A673 (cell line): ENCODE results near the gene TTLL11.

ENCODE experiments used
- CTCF ChIP-seq: fragments of 300-800, 200-600 bp; sonication (generic); conservative IDR thresholded peaks from 2 replicates; pipeline ENCODE4 v1.5.1; 2017; ENCODE audit warnings: low read depth, mild to moderate bottlenecking, antibody characterized with exemption, low read length, moderate library complexity, mixed read lengths
- EZH2 ChIP-seq: fragments of 200-600 bp; sonication (generic); IDR thresholded peaks from 2 replicates; pipeline ENCODE4 v1.6.1; 2017; ENCODE audit warnings: borderline replicate concordance, low read depth, mild to moderate bottlenecking, mixed read lengths, antibody characterized with exemption, low read length; ENCODE audit not compliant: poor library complexity, severe bottlenecking

- no peak for TF ChIP-seq EZH2
- TF ChIP-seq CTCF = no peak
Observed at GRCh38 chr9:121898856-121899255, 194.3 kb downstream of the TTLL11 start.
